Coronary artery (tissue), 2 donors: ENCODE measurements around the gene FAM228B.
"Not testable (repeated sequence)": the region's sequence is repeated elsewhere in the genome, so short reads cannot be mapped to it uniquely, and the experiment has no call there.

Experiments
- DNase-seq: peaks from one replicate; pipeline ENCODE4 v3.0.0-alpha.2; 2017; ENCODE audit warnings: low spot score
- H3K27ac ChIP-seq, 2 donors: fragments of 200-600 bp; sonication (generic); one replicate each; pipeline ENCODE4 v1.5.1; 2016 to 2019
- H3K4me3 ChIP-seq: fragments of 200-600 bp; sonication (generic); 2 replicates; pipeline ENCODE4 v1.5.1; 2016; ENCODE audit warnings: mild to moderate bottlenecking, moderate library complexity
- CTCF ChIP-seq: fragments of 200-600 bp; sonication (generic); IDR thresholded peaks from one replicate; pipeline ENCODE4 v1.5.1; 2019; ENCODE audit warnings: antibody characterized with exemption

Gene FAM228B

GRCh38 chr2:24189551-24189950 lies 66.3 kb downstream of the FAM228B start:
- no peak overlapping the region for H3K27ac ChIP-seq
- no peak for TF ChIP-seq CTCF
- DNase-seq, result no peak
- H3K4me3 ChIP-seq, result no peak overlapping the region

DNA sequence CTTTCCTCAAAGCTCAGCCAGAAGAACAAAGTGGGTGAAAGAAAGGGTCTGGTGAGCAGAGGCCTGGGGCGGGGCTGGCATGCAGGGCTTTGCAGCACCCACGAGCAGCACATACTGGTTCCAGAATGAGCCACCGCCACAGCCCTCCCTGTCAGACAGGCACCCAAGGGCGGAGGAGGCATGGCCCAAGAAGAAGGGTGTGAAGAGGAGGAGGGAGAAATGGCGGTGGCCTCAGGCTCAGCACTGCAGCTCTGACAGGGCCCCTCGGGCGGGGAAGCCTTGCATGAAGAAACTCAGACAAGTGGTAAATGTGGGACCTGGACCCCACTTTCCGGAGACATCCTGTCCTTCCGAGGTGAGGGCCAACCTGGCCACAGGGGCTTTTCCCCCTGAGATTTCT lies 67.2 kb downstream of the FAM228B start:
- DNase-seq, result no peak
- TF ChIP-seq CTCF, result no peak
- no peak overlapping the region for H3K27ac ChIP-seq
- H3K4me3 ChIP-seq, result no peak overlapping the region

GRCh38 chr2:24191156-24191555 lies 67.9 kb downstream of the FAM228B start:
- Histone ChIP-seq H3K4me3 (no peak overlapping the region), H3K27ac (no peak overlapping the region)
- DNase-seq, result no peak
- no peak for TF ChIP-seq CTCF

- H3K4me3 ChIP-seq, result no peak overlapping the region
- DNase-seq, result no peak
- TF ChIP-seq CTCF, result no peak
- H3K27ac ChIP-seq, result no peak overlapping the region
These were observed 68.6 kb downstream of the FAM228B start for GRCh38 chr2:24191848-24192247.

- not testable (repeated sequence) for H3K27ac ChIP-seq, DNase-seq, H3K4me3 ChIP-seq
These were observed 73.9 kb downstream of the FAM228B start for GRCh38 chr2:24197213-24197612.

GRCh38 chr2:24199968-24200590 lies 76.8 kb downstream of the FAM228B start:
- Histone ChIP-seq H3K27ac (no peak overlapping the region), H3K4me3 (no peak overlapping the region)
- DNase-seq, result no peak
- no peak for TF ChIP-seq CTCF

GRCh38 chr2:24200799-24201198 lies 77.5 kb downstream of the FAM228B start:
- TF ChIP-seq CTCF, result no peak

More at GRCh38 chr2:24200799-24201198, 77.5 kb downstream of the FAM228B start:
- Histone ChIP-seq H3K4me3 (no peak overlapping the region), H3K27ac (no peak overlapping the region)
- no peak for DNase-seq
